Gastroesophageal sphincter (tissue), 4 donors: Measurements from ENCODE around the gene KRTAP10-8. TPM values are rescaled to one million over a fixed set of nuclear protein-coding genes. Genes with fewer than 3 reads are reported as not detected.
"Not testable (repeated sequence)": the region's sequence is repeated elsewhere in the genome, so short reads cannot be mapped to it uniquely, and the experiment has no call there.

ENCODE experiments used
- ATAC-seq: fragments of 150-250 bp; one replicate; pipeline ENCODE4 v1.9.1; 2016; ENCODE audit warnings: mild to moderate bottlenecking, moderate library complexity
- H3K27ac ChIP-seq, 4 donors: fragments of 200-600 bp; sonication (generic) in 3 of 4; 1 replicate in 3 of 4; 2 replicates in 1 of 4; pipeline ENCODE4 v1.5.1; 2016 to 2019
- H3K27me3 ChIP-seq: fragments of 200-600 bp; sonication (generic); one replicate; pipeline ENCODE4 v1.5.1; 2019
- H3K36me3 ChIP-seq, 2 donors: fragments of 200-600 bp; sonication (generic); one replicate each; pipeline ENCODE4 v1.5.1; 2019; ENCODE audit warnings: control low read depth in 1 of 2
- H3K4me1 ChIP-seq, 3 donors: fragments of 200-600 bp; sonication (generic); 1 replicate in 2 of 3; 2 replicates in 1 of 3; pipeline ENCODE4 v1.5.1; 2016 to 2019; ENCODE audit warnings: control low read depth in 2 of 3
- H3K4me3 ChIP-seq, 2 donors: fragments of 200-600 bp; sonication (generic); one replicate each; pipeline ENCODE4 v1.5.1; 2019; ENCODE audit warnings: mild to moderate bottlenecking in 1 of 2, moderate library complexity in 1 of 2
- H3K9me3 ChIP-seq, 3 donors: fragments of 200-600 bp; sonication (generic); one replicate each; pipeline ENCODE4 v1.5.1; 2017 to 2019; ENCODE audit warnings: control low read depth in 2 of 3
- CTCF ChIP-seq, 4 experiments: fragments of 200-600 bp in 2 of 4; fragments of 450-650 bp in 2 of 4; sonication (generic) in 1 of 4; IDR thresholded peaks; one replicate each; pipeline ENCODE4 v1.5.1; 2017 to 2019; ENCODE audit warnings: antibody characterized with exemption in 4 of 4, mild to moderate bottlenecking in 2 of 4, moderate library complexity in 2 of 4
- EP300 ChIP-seq: sonication (generic); formaldehyde crosslinking; IDR thresholded peaks from one replicate; pipeline ENCODE4 v1.6.1; 2017; ENCODE audit warnings: antibody characterized with exemption, mild to moderate bottlenecking
- POLR2A ChIP-seq, 2 donors: fragments of 450-650 bp; IDR thresholded peaks; one replicate each; pipeline ENCODE4 v1.6.1; 2017; ENCODE audit warnings: antibody characterized with exemption in 2 of 2, mild to moderate bottlenecking in 2 of 2, moderate library complexity in 1 of 2
- POLR2AphosphoS5 ChIP-seq: sonication (generic); formaldehyde crosslinking; IDR thresholded peaks from one replicate; pipeline ENCODE4 v1.6.1; 2017; ENCODE audit warnings: antibody characterized with exemption
- WGBS, 2 donors: methylation state at CpG; one replicate each; pipeline ENCODE4 v1.1.5; 2018; ENCODE audit warnings: low coverage in 1 of 2; 5-methylcytosine and 5-hydroxymethylcytosine counted together
- total RNA-seq, 4 donors: library from RNA; depleted of rRNA; stranded (reverse); fragments of >200 nt; gene quantifications; one replicate each; pipeline ENCODE4 v1.1.0, GENCODE V29; 2016

The KRTAP10-8 gene
- total RNA-seq, 4 donors from 2014 or later = not detected

GRCh38 chr21:44572959-44573583 lies 38.8 kb upstream of the KRTAP10-8 start:
- H3K4me1 ChIP-seq = no peaks in the 10 kb centered on the region
- H3K4me3 ChIP-seq = no peak overlapping the region
- TF ChIP-seq CTCF (IDR thresholded peaks at IDR 0.05) (no peak), EP300 (no peak), POLR2AphosphoS5 (no peak), POLR2A (IDR thresholded peaks at IDR 0.05) (no peak)
- 83 to 94% methylated on average over 5 to 8 of the region's 15 CpGs for WGBS, 2 donors
- H3K27me3 ChIP-seq = peaks cover 70% of the 10 kb centered on the region
- H3K9me3 ChIP-seq = peaks cover 0 to 39% (median 0%) of the 10 kb centered on the region in 3 donors
- H3K36me3 ChIP-seq = no peaks in the 10 kb centered on the region
- no peak overlapping the region for H3K27ac ChIP-seq
- no peak for ATAC-seq

GRCh38 chr21:44573630-44574456 lies 38.0 kb upstream of the KRTAP10-8 start, which contains the start of gene KRTAP10-4:
Gene KRTAP10-4, plus strand, starts transcription at chr21:44573729. Its CDS starts 30 bp downstream, at chr21:44573759.
- not testable (repeated sequence) for H3K4me3 ChIP-seq, H3K27ac ChIP-seq, ATAC-seq, H3K4me1 ChIP-seq, H3K36me3 ChIP-seq
- peaks cover 69% of the 10 kb centered on the region for H3K27me3 ChIP-seq
- WGBS, 2 donors = no CpG with 5 or more reads among the region's 25 CpGs
- peaks cover 0 to 42% (median 0%) of the 10 kb centered on the region in 3 donors for H3K9me3 ChIP-seq

GRCh38 chr21:44574457-44575306 lies 37.2 kb upstream of the KRTAP10-8 start:
- H3K27ac ChIP-seq = no peak overlapping the region
- 29% methylated on average over 9 of the region's 21 CpGs; no CpG with 5 or more reads in 1 of the 2 donors for WGBS, 2 donors
- H3K27me3 ChIP-seq = peaks cover 69% of the 10 kb centered on the region
- no peak for TF ChIP-seq CTCF (IDR thresholded peaks at IDR 0.05)
- H3K4me1 ChIP-seq = no peaks in the 10 kb centered on the region
- no peaks in the 10 kb centered on the region for H3K36me3 ChIP-seq
- ATAC-seq = no peak
- H3K4me3 ChIP-seq = no peak overlapping the region
- peaks cover 0 to 43% (median 0%) of the 10 kb centered on the region in 3 donors for H3K9me3 ChIP-seq

- Histone ChIP-seq H3K27ac (no peak overlapping the region), H3K27me3 (peaks cover 71% of the 10 kb centered on the region), H3K4me1 (no peaks in the 10 kb centered on the region), H3K4me3 (no peak overlapping the region), H3K9me3 (peaks cover 0 to 51% (median 0%) of the 10 kb centered on the region in 3 donors), H3K36me3 (no peaks in the 10 kb centered on the region)
- ATAC-seq = no peak
- no peak for TF ChIP-seq POLR2AphosphoS5
- TF ChIP-seq EP300 = no peak
- TF ChIP-seq POLR2A (IDR thresholded peaks at IDR 0.05) = no peak
- no peak for TF ChIP-seq CTCF (IDR thresholded peaks at IDR 0.05)
- WGBS, 2 donors = 85 to 87% methylated on average over 8 to 14 of the region's 20 CpGs
Measured at GRCh38 chr21:44575307-44576024, 36.4 kb upstream of the KRTAP10-8 start.

- H3K9me3 ChIP-seq = peaks cover 0 to 56% (median 0%) of the 10 kb centered on the region in 3 donors
- TF ChIP-seq POLR2AphosphoS5 (no peak), POLR2A (IDR thresholded peaks at IDR 0.05) (no peak), EP300 (no peak), CTCF (IDR thresholded peaks at IDR 0.05) (no peak)
- WGBS, 2 donors = 70 to 76% methylated on average over 2 to 10 of the region's 10 CpGs
- no peaks in the 10 kb centered on the region for H3K36me3 ChIP-seq
- H3K27ac ChIP-seq = no peak overlapping the region
- no peaks in the 10 kb centered on the region for H3K4me1 ChIP-seq
- ATAC-seq = no peak
- H3K4me3 ChIP-seq = no peak overlapping the region
- peaks cover 71% of the 10 kb centered on the region for H3K27me3 ChIP-seq
Measured at GRCh38 chr21:44576025-44576420, 35.9 kb upstream of the KRTAP10-8 start.
